ENCODE results near the gene PAEP. TPM values are rescaled to one million over a fixed set of nuclear protein-coding genes. Genes with fewer than 3 reads are reported as not detected.

Gene PAEP
- total RNA-seq, 1 donor from 2014 or later = not detected

GRCh38 chr9:135579889-135580660 lies 18.5 kb downstream of the PAEP start:
- Mint-ChIP-seq H3K27ac (no peak overlapping the region), H3K4me3 (ENCODE audit: low read depth) (no peak overlapping the region), H3K36me3 (ENCODE audit: low read depth) (no peaks in the 10 kb centered on the region), H3K9me3 (no peaks in the 10 kb centered on the region), H3K27me3 (ENCODE audit: low read depth) (no peaks in the 10 kb centered on the region), H3K4me1 (ENCODE audit: low read depth) (no peaks in the 10 kb centered on the region)
- intact Hi-C loops (cut with micrococcal nuclease) = no loop called here
- no peak for DNase-seq (ENCODE audit: low spot score)

- H3K9me3 Mint-ChIP-seq = no peaks in the 10 kb centered on the region
- H3K27ac Mint-ChIP-seq = no peak overlapping the region
- H3K4me3 Mint-ChIP-seq (ENCODE audit: low read depth) = no peak overlapping the region
- intact Hi-C loops (cut with micrococcal nuclease) = no loop called here
- H3K36me3 Mint-ChIP-seq (ENCODE audit: low read depth) = no peaks in the 10 kb centered on the region
- DNase-seq (ENCODE audit: low spot score) = no peak
- H3K27me3 Mint-ChIP-seq (ENCODE audit: low read depth) = no peaks in the 10 kb centered on the region
- no peaks in the 10 kb centered on the region for H3K4me1 Mint-ChIP-seq (ENCODE audit: low read depth)
Measured at GRCh38 chr9:135580664-135581380, 19.3 kb downstream of the PAEP start.

GRCh38 chr9:135581636-135582426 lies 20.3 kb downstream of the PAEP start:
- no peaks in the 10 kb centered on the region for H3K36me3 Mint-ChIP-seq (ENCODE audit: low read depth)
- no peak overlapping the region for H3K27ac Mint-ChIP-seq
- H3K4me3 Mint-ChIP-seq (ENCODE audit: low read depth) = no peak overlapping the region
- DNase-seq (ENCODE audit: low spot score) = no peak
- no peaks in the 10 kb centered on the region for H3K9me3 Mint-ChIP-seq
- intact Hi-C loops (cut with micrococcal nuclease) = no loop called here
- H3K4me1 Mint-ChIP-seq (ENCODE audit: low read depth) = no peaks in the 10 kb centered on the region
- H3K27me3 Mint-ChIP-seq (ENCODE audit: low read depth) = no peaks in the 10 kb centered on the region

GRCh38 chr9:135582541-135582940 lies 21.0 kb downstream of the PAEP start:
- no peak overlapping the region for H3K4me3 Mint-ChIP-seq (ENCODE audit: low read depth)
- H3K27me3 Mint-ChIP-seq (ENCODE audit: low read depth) = no peaks in the 10 kb centered on the region
- intact Hi-C loops (cut with micrococcal nuclease) = no loop called here
- no peaks in the 10 kb centered on the region for H3K9me3 Mint-ChIP-seq
- DNase-seq (ENCODE audit: low spot score) = no peak
- H3K4me1 Mint-ChIP-seq (ENCODE audit: low read depth) = no peaks in the 10 kb centered on the region
- H3K36me3 Mint-ChIP-seq (ENCODE audit: low read depth) = no peaks in the 10 kb centered on the region
- H3K27ac Mint-ChIP-seq = no peak overlapping the region

- H3K27ac Mint-ChIP-seq = no peak overlapping the region
- DNase-seq (ENCODE audit: low spot score) = no peak
- H3K4me3 Mint-ChIP-seq (ENCODE audit: low read depth) = no peak overlapping the region
- no peaks in the 10 kb centered on the region for H3K27me3 Mint-ChIP-seq (ENCODE audit: low read depth)
- intact Hi-C loops (cut with micrococcal nuclease) = no loop called here
- H3K4me1 Mint-ChIP-seq (ENCODE audit: low read depth) = no peaks in the 10 kb centered on the region
- no peaks in the 10 kb centered on the region for H3K9me3 Mint-ChIP-seq
- no peaks in the 10 kb centered on the region for H3K36me3 Mint-ChIP-seq (ENCODE audit: low read depth)
Measured at GRCh38 chr9:135582966-135583687, 21.6 kb downstream of the PAEP start.

- Mint-ChIP-seq H3K27ac (no peak overlapping the region), H3K36me3 (ENCODE audit: low read depth) (no peaks in the 10 kb centered on the region)
- no peak for DNase-seq (ENCODE audit: low spot score)
Measured at GRCh38 chr9:135583688-135584011, 22.1 kb downstream of the PAEP start.

GRCh38 chr9:135584371-135584770 lies 22.8 kb downstream of the PAEP start:
- no peaks in the 10 kb centered on the region for H3K36me3 Mint-ChIP-seq (ENCODE audit: low read depth)
- no peak overlapping the region for H3K27ac Mint-ChIP-seq
- H3K4me1 Mint-ChIP-seq (ENCODE audit: low read depth) = no peaks in the 10 kb centered on the region
- DNase-seq (ENCODE audit: low spot score) = peak; percentile 6
- no peak overlapping the region for H3K4me3 Mint-ChIP-seq (ENCODE audit: low read depth)
- intact Hi-C loops (cut with micrococcal nuclease) = no loop called here
- no peaks in the 10 kb centered on the region for H3K9me3 Mint-ChIP-seq
- no peaks in the 10 kb centered on the region for H3K27me3 Mint-ChIP-seq (ENCODE audit: low read depth)

More at GRCh38 chr9:135583688-135584011, 22.1 kb downstream of the PAEP start:
- Mint-ChIP-seq H3K4me1 (ENCODE audit: low read depth) (no peaks in the 10 kb centered on the region), H3K27me3 (ENCODE audit: low read depth) (no peaks in the 10 kb centered on the region), H3K4me3 (ENCODE audit: low read depth) (no peak overlapping the region), H3K9me3 (no peaks in the 10 kb centered on the region)
- intact Hi-C loops (cut with micrococcal nuclease) = no loop called here

GRCh38 chr9:135584934-135585333 lies 23.4 kb downstream of the PAEP start:
- Mint-ChIP-seq H3K27me3 (ENCODE audit: low read depth) (no peaks in the 10 kb centered on the region), H3K4me3 (ENCODE audit: low read depth) (no peak overlapping the region), H3K4me1 (ENCODE audit: low read depth) (no peaks in the 10 kb centered on the region), H3K9me3 (no peaks in the 10 kb centered on the region), H3K36me3 (ENCODE audit: low read depth) (no peaks in the 10 kb centered on the region), H3K27ac (no peak overlapping the region)
- peak; percentile 5 for DNase-seq (ENCODE audit: low spot score)
- intact Hi-C loops (cut with micrococcal nuclease) = no loop called here

GRCh38 chr9:135586601-135587109 lies 25.1 kb downstream of the PAEP start:
- intact Hi-C loops (cut with micrococcal nuclease) = no loop called here
- Mint-ChIP-seq H3K4me1 (ENCODE audit: low read depth) (no peaks in the 10 kb centered on the region), H3K36me3 (ENCODE audit: low read depth) (no peaks in the 10 kb centered on the region), H3K27ac (no peak overlapping the region), H3K27me3 (ENCODE audit: low read depth) (no peaks in the 10 kb centered on the region), H3K9me3 (no peaks in the 10 kb centered on the region), H3K4me3 (ENCODE audit: low read depth) (no peak overlapping the region)
- DNase-seq (ENCODE audit: low spot score) = no peak

GRCh38 chr9:135587658-135588057 lies 26.1 kb downstream of the PAEP start:
- H3K9me3 Mint-ChIP-seq = no peaks in the 10 kb centered on the region
- H3K4me3 Mint-ChIP-seq (ENCODE audit: low read depth) = no peak overlapping the region
- no peaks in the 10 kb centered on the region for H3K27me3 Mint-ChIP-seq (ENCODE audit: low read depth)
- H3K27ac Mint-ChIP-seq = no peak overlapping the region
- intact Hi-C loops (cut with micrococcal nuclease) = no loop called here
- no peaks in the 10 kb centered on the region for H3K36me3 Mint-ChIP-seq (ENCODE audit: low read depth)
- DNase-seq (ENCODE audit: low spot score) = no peak
- no peaks in the 10 kb centered on the region for H3K4me1 Mint-ChIP-seq (ENCODE audit: low read depth)

- intact Hi-C loops (cut with micrococcal nuclease) = no loop called here
- no peak overlapping the region for H3K4me3 Mint-ChIP-seq (ENCODE audit: low read depth)
- H3K9me3 Mint-ChIP-seq = no peaks in the 10 kb centered on the region
- peak; percentile 0 for DNase-seq (ENCODE audit: low spot score)
- H3K27me3 Mint-ChIP-seq (ENCODE audit: low read depth) = no peaks in the 10 kb centered on the region
- H3K36me3 Mint-ChIP-seq (ENCODE audit: low read depth) = no peaks in the 10 kb centered on the region
- H3K27ac Mint-ChIP-seq = no peak overlapping the region
- no peaks in the 10 kb centered on the region for H3K4me1 Mint-ChIP-seq (ENCODE audit: low read depth)
Measured at GRCh38 chr9:135588371-135588770, 26.8 kb downstream of the PAEP start.

GRCh38 chr9:135588886-135589595 lies 27.5 kb downstream of the PAEP start:
- Mint-ChIP-seq H3K27me3 (ENCODE audit: low read depth) (no peaks in the 10 kb centered on the region), H3K9me3 (no peaks in the 10 kb centered on the region), H3K36me3 (ENCODE audit: low read depth) (no peaks in the 10 kb centered on the region), H3K4me1 (ENCODE audit: low read depth) (no peaks in the 10 kb centered on the region), H3K4me3 (ENCODE audit: low read depth) (no peak overlapping the region), H3K27ac (no peak overlapping the region)
- peak; percentile 1 for DNase-seq (ENCODE audit: low spot score)
- intact Hi-C loops (cut with micrococcal nuclease) = no loop called here

All from activated T-helper 2 cell treated with anti-CD3 and anti-CD28 coated beads, Interferon-gamma antibody, Interleukin-2, Interleukin-4, amounts not matched to agents 10 μg/mL and 5 μg/mL and 100 μg/mL, durations not matched to agents 14 hours and 24 hours and 36 hours (primary cell).